T-helper 2 cell treated with Interferon-gamma antibody and Interleukin-4, amounts not matched to agents 5 μg/mL and 100 μg/mL, for 36 hours (primary cell): ENCODE results near the gene TMPRSS12.
"Not testable (repeated sequence)": the region's sequence is repeated elsewhere in the genome, so short reads cannot be mapped to it uniquely, and the experiment has no call there.

Experiments
- DNase-seq: peaks from one replicate; pipeline ENCODE4 v3.0.0; 2021; ENCODE audit warnings: low spot score
- H3K27ac Mint-ChIP-seq: one replicate; pipeline ENCODE4 v1.8.0; 2021; ENCODE audit warnings: mild to moderate bottlenecking, mixed read lengths
- H3K27me3 Mint-ChIP-seq: one replicate; pipeline ENCODE4 v1.8.0; 2021; ENCODE audit warnings: low read depth, mixed read lengths
- H3K36me3 Mint-ChIP-seq: one replicate; pipeline ENCODE4 v1.8.0; 2021; ENCODE audit warnings: low read depth, mixed read lengths
- H3K4me1 Mint-ChIP-seq: one replicate; pipeline ENCODE4 v1.8.0; 2021; ENCODE audit warnings: low read depth, mixed read lengths
- H3K4me3 Mint-ChIP-seq: one replicate; pipeline ENCODE4 v1.8.0; 2022; ENCODE audit warnings: mild to moderate bottlenecking, moderate library complexity, mixed read lengths
- H3K9me3 Mint-ChIP-seq: one replicate; pipeline ENCODE4 v1.8.0; 2021; ENCODE audit warnings: mixed read lengths

Gene TMPRSS12

GRCh38 chr12:50839042-50839441 lies 3.7 kb upstream of the TMPRSS12 start:
- no peak for DNase-seq
- Mint-ChIP-seq H3K36me3 (no peaks in the 10 kb centered on the region), H3K4me3 (no peak overlapping the region), H3K4me1 (peaks cover 6% of the 10 kb centered on the region), H3K27ac (no peak overlapping the region), H3K27me3 (peaks cover 6% of the 10 kb centered on the region), H3K9me3 (peaks cover 25% of the 10 kb centered on the region)

- peaks cover 6% of the 10 kb centered on the region for H3K4me1 Mint-ChIP-seq
- H3K4me3 Mint-ChIP-seq, result no peak overlapping the region
- no peaks in the 10 kb centered on the region for H3K36me3 Mint-ChIP-seq
- peaks cover 4% of the 10 kb centered on the region for H3K27me3 Mint-ChIP-seq
- no peak overlapping the region for H3K27ac Mint-ChIP-seq
- no peak for DNase-seq
- H3K9me3 Mint-ChIP-seq, result peaks cover 19% of the 10 kb centered on the region
These were observed 1.8 kb upstream of the TMPRSS12 start for GRCh38 chr12:50840809-50841487.

GRCh38 chr12:50841716-50842531 lies 802 bp upstream of the TMPRSS12 start:
- H3K36me3 Mint-ChIP-seq, result no peaks in the 10 kb centered on the region
- H3K9me3 Mint-ChIP-seq, result peaks cover 19% of the 10 kb centered on the region
- peaks cover 6% of the 10 kb centered on the region for H3K4me1 Mint-ChIP-seq
- no peak overlapping the region for H3K4me3 Mint-ChIP-seq
- H3K27me3 Mint-ChIP-seq, result peaks cover 4% of the 10 kb centered on the region
- H3K27ac Mint-ChIP-seq, result no peak overlapping the region
- DNase-seq, result no peak

- no peaks in the 10 kb centered on the region for H3K36me3 Mint-ChIP-seq
- peaks cover 8% of the 10 kb centered on the region for H3K4me1 Mint-ChIP-seq
- no peak overlapping the region for H3K4me3 Mint-ChIP-seq
- H3K27me3 Mint-ChIP-seq, result peaks cover 10% of the 10 kb centered on the region
- no peak for DNase-seq
- H3K9me3 Mint-ChIP-seq, result peaks cover 18% of the 10 kb centered on the region
- no peak overlapping the region for H3K27ac Mint-ChIP-seq
These were observed 2.4 kb downstream of the TMPRSS12 start for GRCh38 chr12:50845021-50845647.

- Mint-ChIP-seq H3K27me3 (peaks cover 29% of the 10 kb centered on the region), H3K4me3 (no peak overlapping the region), H3K9me3 (no peaks in the 10 kb centered on the region), H3K4me1 (peaks cover 1% of the 10 kb centered on the region), H3K36me3 (no peaks in the 10 kb centered on the region), H3K27ac (no peak overlapping the region)
- no peak for DNase-seq
These were observed 6.2 kb downstream of the TMPRSS12 start for GRCh38 chr12:50848963-50849362.

GRCh38 chr12:50855218-50855617 lies 12.5 kb downstream of the TMPRSS12 start:
- H3K4me3 Mint-ChIP-seq, DNase-seq, H3K9me3 Mint-ChIP-seq, H3K27ac Mint-ChIP-seq, H3K36me3 Mint-ChIP-seq, H3K4me1 Mint-ChIP-seq: not testable (repeated sequence)
- H3K27me3 Mint-ChIP-seq, result peaks cover 31% of the 10 kb centered on the region

GRCh38 chr12:50855679-50856078 lies 13.0 kb downstream of the TMPRSS12 start:
- peaks cover 31% of the 10 kb centered on the region for H3K27me3 Mint-ChIP-seq

GRCh38 chr12:50859621-50860310 lies 17.0 kb downstream of the TMPRSS12 start:
- no peak for DNase-seq
- no peak overlapping the region for H3K27ac Mint-ChIP-seq
- H3K9me3 Mint-ChIP-seq, result peaks cover 8% of the 10 kb centered on the region
- no peak overlapping the region for H3K4me3 Mint-ChIP-seq
- H3K36me3 Mint-ChIP-seq, result no peaks in the 10 kb centered on the region
- peaks cover 5% of the 10 kb centered on the region for H3K27me3 Mint-ChIP-seq
- H3K4me1 Mint-ChIP-seq, result peaks cover 2% of the 10 kb centered on the region

More at GRCh38 chr12:50855679-50856078, 13.0 kb downstream of the TMPRSS12 start:
- H3K36me3 Mint-ChIP-seq, H3K4me1 Mint-ChIP-seq, DNase-seq, H3K9me3 Mint-ChIP-seq, H3K4me3 Mint-ChIP-seq, H3K27ac Mint-ChIP-seq: not testable (repeated sequence)

GRCh38 chr12:50862316-50862715 lies 19.6 kb downstream of the TMPRSS12 start:
- Mint-ChIP-seq H3K9me3 (peaks cover 15% of the 10 kb centered on the region), H3K4me3 (no peak overlapping the region), H3K27me3 (peaks cover 2% of the 10 kb centered on the region), H3K4me1 (peaks cover 2% of the 10 kb centered on the region), H3K36me3 (peaks cover 3% of the 10 kb centered on the region), H3K27ac (no peak overlapping the region)
- no peak for DNase-seq

- peaks cover 8% of the 10 kb centered on the region for H3K36me3 Mint-ChIP-seq
- peaks cover 32% of the 10 kb centered on the region for H3K9me3 Mint-ChIP-seq
- DNase-seq, result no peak
- H3K27me3 Mint-ChIP-seq, result peaks cover 6% of the 10 kb centered on the region
- peaks cover 13% of the 10 kb centered on the region for H3K4me1 Mint-ChIP-seq
- no peak overlapping the region for H3K27ac Mint-ChIP-seq
- H3K4me3 Mint-ChIP-seq, result no peak overlapping the region
These were observed 22.5 kb downstream of the TMPRSS12 start for GRCh38 chr12:50865266-50865665.

- Mint-ChIP-seq H3K9me3 (peaks cover 37% of the 10 kb centered on the region), H3K4me3 (peak overlapping the region; percentile 44), H3K27me3 (peaks cover 15% of the 10 kb centered on the region), H3K4me1 (peaks cover 13% of the 10 kb centered on the region), H3K27ac (peak overlapping the region; percentile 79)
- not testable (repeated sequence) for DNase-seq, H3K36me3 Mint-ChIP-seq
These were observed 26.2 kb downstream of the TMPRSS12 start for GRCh38 chr12:50868881-50869280.

GRCh38 chr12:50882563-50882962 lies 39.8 kb downstream of the TMPRSS12 start:
- peaks cover 4% of the 10 kb centered on the region for H3K9me3 Mint-ChIP-seq

GRCh38 chr12:50887191-50887590 lies 44.5 kb downstream of the TMPRSS12 start:
- Mint-ChIP-seq H3K9me3 (peaks cover 4% of the 10 kb centered on the region), H3K36me3 (no peaks in the 10 kb centered on the region), H3K4me1 (no peaks in the 10 kb centered on the region), H3K27ac (no peak overlapping the region), H3K27me3 (no peaks in the 10 kb centered on the region), H3K4me3 (no peak overlapping the region)
- DNase-seq, result no peak

More at GRCh38 chr12:50882563-50882962, 39.8 kb downstream of the TMPRSS12 start:
- Mint-ChIP-seq H3K27ac (no peak overlapping the region), H3K4me3 (no peak overlapping the region), H3K4me1 (no peaks in the 10 kb centered on the region), H3K27me3 (no peaks in the 10 kb centered on the region), H3K36me3 (no peaks in the 10 kb centered on the region)
- DNase-seq, result no peak
